ENCODE results near the gene LY86.

DNA sequence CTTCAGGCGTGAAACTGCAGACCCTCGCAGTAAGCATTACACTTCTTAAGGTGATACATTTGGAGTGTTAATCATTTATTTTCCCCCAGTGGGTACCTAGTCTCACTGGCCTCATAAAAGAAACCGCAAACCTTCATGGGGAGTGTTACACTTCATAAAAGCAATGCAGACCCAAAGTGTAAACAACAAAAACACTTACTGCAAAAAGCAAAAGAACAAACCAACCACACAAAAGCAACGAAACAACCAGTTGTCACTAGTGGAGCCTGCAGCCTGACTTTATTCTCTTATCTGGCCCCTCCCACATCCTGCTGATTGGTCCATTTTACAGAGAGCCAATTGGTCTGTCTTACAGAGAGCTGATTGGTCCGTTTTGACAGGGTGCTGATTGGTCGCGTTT, 23.8 kb downstream of the LY86 start:
- TF ChIP-seq, protein P1, sequence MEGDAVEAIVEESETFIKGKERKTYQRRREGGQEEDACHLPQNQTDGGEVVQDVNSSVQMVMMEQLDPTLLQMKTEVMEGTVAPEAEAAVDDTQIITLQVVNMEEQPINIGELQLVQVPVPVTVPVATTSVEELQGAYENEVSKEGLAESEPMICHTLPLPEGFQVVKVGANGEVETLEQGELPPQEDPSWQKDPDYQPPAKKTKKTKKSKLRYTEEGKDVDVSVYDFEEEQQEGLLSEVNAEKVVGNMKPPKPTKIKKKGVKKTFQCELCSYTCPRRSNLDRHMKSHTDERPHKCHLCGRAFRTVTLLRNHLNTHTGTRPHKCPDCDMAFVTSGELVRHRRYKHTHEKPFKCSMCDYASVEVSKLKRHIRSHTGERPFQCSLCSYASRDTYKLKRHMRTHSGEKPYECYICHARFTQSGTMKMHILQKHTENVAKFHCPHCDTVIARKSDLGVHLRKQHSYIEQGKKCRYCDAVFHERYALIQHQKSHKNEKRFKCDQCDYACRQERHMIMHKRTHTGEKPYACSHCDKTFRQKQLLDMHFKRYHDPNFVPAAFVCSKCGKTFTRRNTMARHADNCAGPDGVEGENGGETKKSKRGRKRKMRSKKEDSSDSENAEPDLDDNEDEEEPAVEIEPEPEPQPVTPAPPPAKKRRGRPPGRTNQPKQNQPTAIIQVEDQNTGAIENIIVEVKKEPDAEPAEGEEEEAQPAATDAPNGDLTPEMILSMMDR (IDR thresholded peaks at IDR 0.05) = no peak
- TF ChIP-seq POLR2AphosphoS5 (IDR thresholded peaks at IDR 0.05) (no peak), EP300 (IDR thresholded peaks at IDR 0.05) (no peak), POLR2A (IDR thresholded peaks at IDR 0.05; ENCODE audit: low read depth) (no peak)
